GM18526 (cell line): ENCODE results near the gene CBFA2T3.

Source experiments
- POLR2A ChIP-seq: IDR thresholded peaks from 3 replicates; pipeline ENCODE4 v1.6.1; 2011; ENCODE audit not compliant: insufficient read length; ENCODE audit errors: extremely low read depth

Gene CBFA2T3

GRCh38 chr16:88932929-88933328 lies 44.1 kb downstream of the CBFA2T3 start:
- no peak for TF ChIP-seq POLR2A

GRCh38 chr16:88931936-88932335 lies 45.1 kb downstream of the CBFA2T3 start:
- no peak for TF ChIP-seq POLR2A

- TF ChIP-seq POLR2A, result no peak
Observed at GRCh38 chr16:88931373-88931900, 45.6 kb downstream of the CBFA2T3 start.

GRCh38 chr16:88930716-88931115 lies 46.3 kb downstream of the CBFA2T3 start:
- TF ChIP-seq POLR2A, result no peak

- no peak for TF ChIP-seq POLR2A
Observed at GRCh38 chr16:88929091-88929445, 47.9 kb downstream of the CBFA2T3 start.

- TF ChIP-seq POLR2A, result no peak
Observed at GRCh38 chr16:88928405-88929090, 48.5 kb downstream of the CBFA2T3 start.

GRCh38 chr16:88927661-88928060 lies 49.3 kb downstream of the CBFA2T3 start:
- TF ChIP-seq POLR2A, result no peak

- no peak for TF ChIP-seq POLR2A
Observed at GRCh38 chr16:88927010-88927409, 50.0 kb downstream of the CBFA2T3 start.

GRCh38 chr16:88926374-88926990 lies 50.5 kb downstream of the CBFA2T3 start:
- no peak for TF ChIP-seq POLR2A

- TF ChIP-seq POLR2A, result no peak
Observed at GRCh38 chr16:88925540-88925887, 51.5 kb downstream of the CBFA2T3 start.

GRCh38 chr16:88924834-88925539 lies 52.0 kb downstream of the CBFA2T3 start:
- no peak for TF ChIP-seq POLR2A

- TF ChIP-seq POLR2A, result no peak
Observed at GRCh38 chr16:88923926-88924833, 52.8 kb downstream of the CBFA2T3 start.

- no peak for TF ChIP-seq POLR2A
Observed at GRCh38 chr16:88923450-88923849, 53.6 kb downstream of the CBFA2T3 start.

- no peak for TF ChIP-seq POLR2A
Observed at GRCh38 chr16:88922826-88923410, 54.1 kb downstream of the CBFA2T3 start.
